Right lung (tissue), 10 donors: ENCODE data around the gene MFAP4. TPM values are rescaled to one million over a fixed set of nuclear protein-coding genes. Genes with fewer than 3 reads are reported as not detected.

ENCODE experiments used
- DNase-seq, 2 donors: peaks; one replicate each; pipeline ENCODE4 v3.0.0-alpha.2; 2013
- long read RNA-seq, 8 donors: transcript quantifications; one replicate each; lab custom pipeline, GENCODE V29; 2026
- polyA plus RNA-seq, 5 donors: library from polyadenylated mRNA; unstranded; fragments of 120-200 nt; gene quantifications; one replicate each; pipeline versions ENCODE4 v1.2.1 to v1.2.3, GENCODE V29; 2013; ENCODE audit warnings: inconsistent platforms in 1 of 5, low replicate concordance in 1 of 5; ENCODE audit not compliant: insufficient read length in 5 of 5, insufficient read depth in 1 of 5

Gene MFAP4
- 100 to 1,000 TPM; 445 to 675 (median 514) TPM for polyA plus RNA-seq
- long read RNA-seq, donor 1, transcript MFAP4-202 (6 exons, 1,932 nt): minor isoform, 21 of 407 reads
- long read RNA-seq, donor 1, transcript MFAP4-203 (5 exons, 1,876 nt): minor isoform, 26 of 407 reads
- long read RNA-seq, donor 1, transcript MFAP4-201 (6 exons, 1,873 nt): major isoform, 287 of 407 reads
- long read RNA-seq, donor 1, partial matches to known transcripts: 67 of 407 reads
- long read RNA-seq, donor 1, other reads (novel, unspliced or antisense): 5 of 407 reads
- long read RNA-seq, donor 2, transcript MFAP4-203 (5 exons, 1,876 nt): minor isoform, 17 of 251 reads
- long read RNA-seq, donor 2, transcript MFAP4-201 (6 exons, 1,873 nt): major isoform, 182 of 251 reads
- long read RNA-seq, donor 2, transcript MFAP4-202 (6 exons, 1,932 nt): minor isoform, 17 of 251 reads
- long read RNA-seq, donor 2, partial matches to known transcripts: 34 of 251 reads
- long read RNA-seq, donor 2, other reads (novel, unspliced or antisense): 0 of 251 reads
- long read RNA-seq, donor 3, transcript MFAP4-203 (5 exons, 1,876 nt): minor isoform, 24 of 328 reads
- long read RNA-seq, donor 3, transcript MFAP4-201 (6 exons, 1,873 nt): major isoform, 214 of 328 reads
- long read RNA-seq, donor 3, transcript MFAP4-202 (6 exons, 1,932 nt): minor isoform, 15 of 328 reads
- long read RNA-seq, donor 3, partial matches to known transcripts: 75 of 328 reads
- long read RNA-seq, donor 3, other reads (novel, unspliced or antisense): 0 of 328 reads
- long read RNA-seq, donor 4, transcript MFAP4-202 (6 exons, 1,932 nt): minor isoform, 9 of 201 reads
- long read RNA-seq, donor 4, transcript MFAP4-203 (5 exons, 1,876 nt): minor isoform, 25 of 201 reads
- long read RNA-seq, donor 4, transcript MFAP4-201 (6 exons, 1,873 nt): major isoform, 123 of 201 reads
- long read RNA-seq, donor 4, partial matches to known transcripts: 44 of 201 reads
- long read RNA-seq, donor 4, other reads (novel, unspliced or antisense): 0 of 201 reads
- long read RNA-seq, donor 5, transcript MFAP4-201 (6 exons, 1,873 nt): major isoform, 290 of 427 reads
- long read RNA-seq, donor 5, transcript MFAP4-202 (6 exons, 1,932 nt): minor isoform, 20 of 427 reads
- long read RNA-seq, donor 5, transcript MFAP4-203 (5 exons, 1,876 nt): minor isoform, 36 of 427 reads
- long read RNA-seq, donor 5, partial matches to known transcripts: 75 of 427 reads
- long read RNA-seq, donor 5, other reads (novel, unspliced or antisense): 5 of 427 reads
- long read RNA-seq, donor 6, transcript MFAP4-202 (6 exons, 1,932 nt): minor isoform, 23 of 516 reads
- long read RNA-seq, donor 6, transcript MFAP4-203 (5 exons, 1,876 nt): minor isoform, 32 of 516 reads
- long read RNA-seq, donor 6, transcript MFAP4-201 (6 exons, 1,873 nt): major isoform, 370 of 516 reads
- long read RNA-seq, donor 6, partial matches to known transcripts: 76 of 516 reads
- long read RNA-seq, donor 6, other reads (novel, unspliced or antisense): 14 of 516 reads
- long read RNA-seq, donor 7, transcript MFAP4-201 (6 exons, 1,873 nt): major isoform, 205 of 301 reads
- long read RNA-seq, donor 7, transcript MFAP4-203 (5 exons, 1,876 nt): minor isoform, 30 of 301 reads
- long read RNA-seq, donor 7, transcript MFAP4-202 (6 exons, 1,932 nt): minor isoform, 18 of 301 reads
- long read RNA-seq, donor 7, partial matches to known transcripts: 47 of 301 reads
- long read RNA-seq, donor 7, other reads (novel, unspliced or antisense): 0 of 301 reads
- long read RNA-seq, donor 8, transcript MFAP4-201 (6 exons, 1,873 nt): major isoform, 84 of 126 reads
- long read RNA-seq, donor 8, transcript MFAP4-202 (6 exons, 1,932 nt): minor isoform, 9 of 126 reads
- long read RNA-seq, donor 8, transcript MFAP4-203 (5 exons, 1,876 nt): minor isoform, 14 of 126 reads
- long read RNA-seq, donor 8, partial matches to known transcripts: 19 of 126 reads
- long read RNA-seq, donor 8, other reads (novel, unspliced or antisense): 0 of 126 reads

- DNase-seq: peak; percentile 94 to 96
These were observed at the start of gene MFAP4 for GRCh38 chr17:19386974-19387920. Gene MFAP4 (minus strand): TSS chr17:19387190. CDS start chr17:19387155, 35 bp downstream.

GRCh38 chr17:19433727-19434340, 46.8 kb upstream of the MFAP4 start:
- no peak for DNase-seq

GRCh38 chr17:19433255-19433654, 46.3 kb upstream of the MFAP4 start:
- no peak for DNase-seq

- no peak for DNase-seq
These were observed 44.7 kb upstream of the MFAP4 start for GRCh38 chr17:19431691-19432090.

- no peak for DNase-seq
These were observed 39.6 kb upstream of the MFAP4 start for GRCh38 chr17:19426631-19427030.

GRCh38 chr17:19424934-19425868, 38.2 kb upstream of the MFAP4 start:
- DNase-seq: no peak

- no peak for DNase-seq
These were observed 34.9 kb upstream of the MFAP4 start for GRCh38 chr17:19421926-19422325.

- no peak for DNase-seq
These were observed 34.2 kb upstream of the MFAP4 start for GRCh38 chr17:19421219-19421618.

GRCh38 chr17:19418251-19418992, 31.4 kb upstream of the MFAP4 start:
- no peak for DNase-seq

- no peak for DNase-seq
These were observed 30.6 kb upstream of the MFAP4 start for GRCh38 chr17:19417611-19418010.

GRCh38 chr17:19415806-19416775, 29.1 kb upstream of the MFAP4 start:
- DNase-seq: no peak

GRCh38 chr17:19415311-19415710, 28.3 kb upstream of the MFAP4 start:
- no peak for DNase-seq

- no peak for DNase-seq
These were observed 27.6 kb upstream of the MFAP4 start for GRCh38 chr17:19414396-19415280.

GRCh38 chr17:19413761-19414160, 26.8 kb upstream of the MFAP4 start:
- DNase-seq: no peak
